GM21619 (cell line): ENCODE measurements around the gene TMEM117.
A peak's percentile ranks its signal among the peaks of the same experiment; 100 is the strongest.
"Not testable (repeated sequence)": the region's sequence is repeated elsewhere in the genome, so short reads cannot be mapped to it uniquely, and the experiment has no call there.

ENCODE experiments used
- ATAC-seq: cut with Tn5 transposase; IDR thresholded peaks from one replicate; pipeline ENCODE4 v1.9.1; 2021; ENCODE audit not compliant: unreplicated experiment

TMEM117 gene

GRCh38 chr12:44019118-44019517 lies 183.2 kb downstream of the TMEM117 start:
- ATAC-seq = no peak

DNA sequence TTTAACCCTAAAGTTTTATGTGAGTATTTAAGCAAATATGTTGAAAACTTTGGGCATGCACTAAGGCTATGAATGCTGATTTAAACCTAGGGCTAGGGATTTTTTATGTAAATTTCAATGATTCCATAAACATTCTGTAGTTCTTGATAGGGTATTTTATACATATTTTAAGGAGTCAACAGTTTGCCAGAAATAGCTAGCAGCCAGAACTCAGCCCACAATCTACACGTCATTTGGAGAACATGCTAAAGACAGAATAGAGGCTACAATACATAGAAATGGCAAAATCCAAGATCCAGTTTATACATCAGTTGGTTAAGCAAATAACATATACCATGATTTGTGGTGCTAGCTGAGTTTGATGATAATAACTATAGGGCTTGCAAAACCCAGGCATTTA lies 184.7 kb downstream of the TMEM117 start:
- ATAC-seq = no peak

GRCh38 chr12:44021471-44021971 lies 185.6 kb downstream of the TMEM117 start:
- peak; percentile 82 for ATAC-seq

DNA sequence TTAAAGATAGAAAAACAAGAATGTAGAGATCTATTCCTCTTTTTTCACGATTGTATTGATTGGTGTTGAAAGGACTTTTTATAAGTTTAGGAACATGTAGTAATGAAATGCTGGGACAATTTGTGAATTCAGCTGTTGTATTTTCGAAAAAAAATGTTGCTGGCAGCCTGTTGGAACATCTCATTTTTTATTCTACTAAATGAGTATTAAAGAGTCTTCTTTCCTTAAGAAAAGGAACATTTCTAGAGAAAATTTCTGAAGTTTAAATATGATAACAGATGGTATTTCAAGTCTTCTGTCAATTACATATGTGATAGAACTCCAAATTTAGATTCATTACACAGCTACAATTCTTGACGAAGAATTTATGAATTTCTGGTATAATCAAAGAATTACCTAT lies 189.6 kb downstream of the TMEM117 start:
- no peak for ATAC-seq

- no peak for ATAC-seq
Measured at GRCh38 chr12:44026046-44026445, 190.2 kb downstream of the TMEM117 start.

DNA sequence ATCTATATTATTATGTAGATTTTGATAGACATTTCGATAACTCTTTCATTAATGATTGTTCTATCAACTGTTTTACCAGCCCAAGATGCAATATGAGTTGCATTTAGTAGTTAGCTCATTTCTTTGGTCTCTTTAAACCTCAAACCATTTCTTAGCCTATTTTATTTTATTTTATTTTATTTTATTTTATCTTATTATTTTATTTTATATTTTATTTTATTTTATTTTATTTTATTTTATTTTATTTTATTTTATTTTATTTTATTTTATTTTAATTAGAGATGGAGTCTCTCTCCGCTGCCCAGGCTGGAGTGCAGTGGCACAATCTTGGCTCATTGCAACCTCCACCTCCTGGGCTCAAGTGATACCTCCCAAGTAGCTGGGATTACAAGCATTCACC lies 191.0 kb downstream of the TMEM117 start:
- not testable (repeated sequence) for ATAC-seq

GRCh38 chr12:44029194-44029593 lies 193.3 kb downstream of the TMEM117 start:
- ATAC-seq = no peak

- ATAC-seq = no peak
Measured at GRCh38 chr12:44031472-44032185, 195.7 kb downstream of the TMEM117 start.

DNA sequence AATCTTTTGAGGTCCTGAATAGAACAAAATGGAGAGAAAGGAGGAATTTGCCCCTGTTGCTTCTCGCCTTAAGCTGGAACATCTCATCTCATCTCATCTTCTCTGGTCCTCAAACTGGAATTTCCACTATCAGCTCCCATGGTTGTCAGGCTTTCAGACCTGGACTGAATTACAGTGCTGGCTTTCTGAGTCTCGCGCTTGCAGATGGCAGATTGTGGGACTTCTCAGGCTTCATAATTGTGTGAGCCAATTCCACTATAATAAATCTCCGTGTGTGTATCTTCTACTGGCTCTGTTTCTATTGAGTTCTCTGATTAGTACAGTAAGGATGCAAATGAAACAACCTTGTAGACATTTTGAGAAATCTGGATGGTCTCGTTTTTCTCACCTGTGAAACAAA lies 199.0 kb downstream of the TMEM117 start:
- ATAC-seq = no peak

- no peak for ATAC-seq
Measured at GRCh38 chr12:44036875-44037443, 201.1 kb downstream of the TMEM117 start.

- ATAC-seq = no peak
Measured at GRCh38 chr12:44038411-44038810, 202.5 kb downstream of the TMEM117 start.

DNA sequence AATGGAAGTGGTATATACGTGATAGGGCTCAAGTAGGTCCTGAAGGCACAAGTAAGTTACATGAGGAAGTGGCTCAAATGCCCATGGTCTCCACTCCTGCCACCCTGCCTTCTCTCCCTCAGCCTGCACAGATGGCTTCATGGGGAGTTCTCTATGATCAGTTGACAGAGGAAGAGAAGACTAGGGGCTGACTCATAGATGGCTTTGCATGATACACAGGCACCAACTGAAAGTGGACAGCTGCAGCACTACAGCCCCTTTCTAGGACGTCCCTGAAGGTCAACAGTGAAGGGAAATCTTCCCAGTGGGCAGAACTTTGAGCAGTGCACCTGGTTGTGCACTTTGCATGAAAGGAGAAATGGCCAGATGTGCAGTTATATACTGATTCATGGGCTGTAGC lies 208.6 kb downstream of the TMEM117 start:
- ATAC-seq = not testable (repeated sequence)

- no peak for ATAC-seq
Measured at GRCh38 chr12:44046732-44047417, 211.0 kb downstream of the TMEM117 start.

- no peak for ATAC-seq
Measured at GRCh38 chr12:44052554-44052953, 216.7 kb downstream of the TMEM117 start.

GRCh38 chr12:44053549-44054127 lies 217.8 kb downstream of the TMEM117 start:
- no peak for ATAC-seq

DNA sequence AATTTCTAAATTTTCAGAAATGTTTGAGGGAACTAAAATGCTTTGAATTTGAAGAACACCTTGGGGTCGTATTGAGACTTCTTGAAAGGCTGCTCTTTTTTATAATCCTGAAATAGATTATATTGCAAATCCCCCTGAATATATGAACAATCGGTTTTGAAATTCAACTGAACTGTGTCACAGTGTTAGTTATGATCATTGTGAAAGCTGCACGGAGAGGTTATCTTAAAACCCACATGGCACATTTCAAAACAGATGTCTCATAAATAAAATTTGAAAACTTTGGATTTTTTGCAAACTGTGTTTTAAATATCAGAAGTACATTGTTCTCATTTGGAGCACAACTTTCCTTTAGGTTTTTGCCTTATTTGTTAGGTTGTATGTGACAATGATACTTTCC lies 218.4 kb downstream of the TMEM117 start:
- no peak for ATAC-seq

GRCh38 chr12:44058366-44058765 lies 222.5 kb downstream of the TMEM117 start:
- no peak for ATAC-seq

DNA sequence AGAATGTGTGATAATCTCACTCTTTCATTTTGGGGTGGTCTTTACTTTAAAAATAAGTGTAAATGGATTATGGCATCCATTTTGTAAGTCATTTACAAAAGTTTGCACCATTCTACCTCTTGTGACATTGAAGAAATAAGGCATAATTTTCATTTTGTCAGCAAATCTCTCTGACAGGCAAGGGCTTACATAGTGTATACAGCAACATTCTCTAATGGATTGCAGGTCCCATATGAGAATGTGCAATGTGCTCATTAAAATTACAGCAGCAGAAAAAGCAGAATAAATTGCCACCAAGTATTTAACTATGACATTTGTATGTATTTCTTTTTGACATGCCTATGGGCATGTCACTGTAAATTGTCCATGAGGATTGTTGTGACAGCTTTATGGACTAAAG lies 223.6 kb downstream of the TMEM117 start:
- no peak for ATAC-seq

DNA sequence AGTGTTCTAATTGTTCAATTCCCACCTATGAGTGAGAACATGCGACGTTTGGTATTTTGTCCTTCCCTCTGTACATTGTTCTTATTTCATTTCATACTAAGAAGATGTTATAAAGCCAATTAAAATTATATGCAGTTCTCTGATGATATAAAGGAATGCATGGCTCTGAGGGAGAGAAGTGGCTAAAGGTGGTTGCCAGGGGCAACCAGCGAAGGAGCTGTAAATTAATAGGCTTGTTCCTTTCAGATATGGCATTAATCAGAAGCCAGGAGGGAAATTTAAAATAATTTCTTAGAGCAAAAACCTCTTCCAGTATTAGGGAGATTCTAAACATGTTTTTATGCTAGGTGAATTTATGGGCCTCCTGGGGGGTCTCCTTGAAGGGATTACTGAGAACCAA lies 227.8 kb downstream of the TMEM117 start:
- ATAC-seq = no peak

DNA sequence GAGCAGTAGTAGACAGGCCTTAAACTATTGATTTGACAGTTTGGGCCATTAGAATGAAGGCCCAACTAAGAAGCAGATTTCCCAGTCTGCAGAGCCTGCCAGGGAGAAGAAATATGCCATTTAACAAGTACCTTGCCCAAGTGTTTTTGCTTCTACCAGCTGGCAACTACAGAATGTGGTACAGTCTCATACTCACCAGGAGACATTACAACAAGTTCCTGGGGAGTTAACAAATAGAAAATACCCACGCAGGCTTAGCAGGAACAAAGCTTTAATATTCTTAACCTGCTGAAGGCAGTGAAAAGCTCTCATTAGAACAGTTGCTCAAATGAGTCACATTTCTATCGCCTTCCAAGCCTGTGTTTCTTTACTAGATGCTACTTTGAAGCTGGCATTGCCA lies 241.0 kb downstream of the TMEM117 start:
- ATAC-seq = no peak

DNA sequence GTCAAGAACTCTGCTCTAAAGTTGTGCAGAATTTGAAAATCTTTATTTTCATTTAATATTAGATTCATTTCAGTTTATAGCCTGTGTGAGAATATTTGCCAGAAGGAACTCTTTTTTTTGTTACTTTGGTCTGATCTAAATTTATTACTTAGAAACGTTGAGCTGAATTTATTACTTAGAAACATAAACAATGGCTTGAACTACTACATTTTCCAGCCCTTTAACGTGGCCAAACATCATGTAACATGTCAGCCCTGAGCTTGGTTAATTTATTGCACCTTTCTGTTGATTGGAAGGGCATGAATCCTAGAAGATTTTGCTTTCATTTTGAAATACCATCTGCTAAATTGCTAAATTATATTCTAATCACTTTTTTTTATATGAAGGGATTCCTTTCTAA lies 241.4 kb downstream of the TMEM117 start:
- no peak for ATAC-seq

- no peak for ATAC-seq
Measured at GRCh38 chr12:44078273-44078672, 242.4 kb downstream of the TMEM117 start.
